ENCODE data around the gene GPATCH2L.

DNA sequence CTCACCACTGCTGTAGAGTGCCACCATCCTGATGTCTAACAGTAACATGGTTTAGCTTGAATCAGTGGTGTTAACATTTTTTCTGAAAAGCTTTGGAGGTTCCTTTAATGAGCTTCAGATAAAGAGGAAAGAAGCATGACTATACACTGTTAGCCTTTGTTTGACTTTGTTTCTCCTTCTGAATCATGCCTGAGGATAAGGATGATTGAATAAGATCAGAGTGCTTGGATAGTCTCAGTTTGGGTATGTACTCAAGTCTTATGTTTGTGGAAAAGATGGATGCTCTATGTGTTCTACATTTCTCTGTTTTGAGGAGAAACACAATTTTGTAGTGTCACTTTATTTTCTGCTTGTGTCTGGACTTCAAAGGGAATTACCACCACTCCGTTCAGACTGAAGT, 42.0 kb downstream of the GPATCH2L start:
- TF ChIP-seq EZH2 (IDR thresholded peaks at IDR 0.05; ENCODE audit: insufficient read depth, poor library complexity, severe bottlenecking): no peak
- no peak for TF ChIP-seq EZH2phosphoT487 (IDR thresholded peaks at IDR 0.05; ENCODE audit: insufficient read depth, low read depth)

All from GM23248 (cell line).